ENCODE results near the gene CXorf51A.
"Not testable (repeated sequence)": the region's sequence is repeated elsewhere in the genome, so short reads cannot be mapped to it uniquely, and the experiment has no call there.

CXorf51A gene

GRCh38 chrX:146814644-146815043 is at the start of gene CXorf51A:
CXorf51A (minus strand) TSS chrX:146814744; CDS start chrX:146814723, 21 bp downstream.
- not testable (repeated sequence) for DNase-seq (ENCODE audit: low read depth in 2 of 3, low spot score in 2 of 3)

- no peak for DNase-seq (ENCODE audit: low read depth in 2 of 3, low spot score in 2 of 3)
These were observed 49.0 kb upstream of the CXorf51A start for GRCh38 chrX:146863566-146863965.

GRCh38 chrX:146854281-146854680 is 39.7 kb upstream of the CXorf51A start:
- no peak for DNase-seq (ENCODE audit: low read depth in 2 of 3, low spot score in 2 of 3)

GRCh38 chrX:146831994-146832393 is 17.4 kb upstream of the CXorf51A start:
- no peak for DNase-seq (ENCODE audit: low read depth in 2 of 3, low spot score in 2 of 3)

GRCh38 chrX:146809471-146809870 is 5.1 kb downstream of the CXorf51A start, which contains the start of gene CXorf51B:
CXorf51B (plus strand) TSS chrX:146809771; CDS start chrX:146809792, 21 bp downstream.
- DNase-seq (ENCODE audit: low read depth in 2 of 3, low spot score in 2 of 3), result not testable (repeated sequence)

Data from activated CD8-positive, alpha-beta memory T cell treated with anti-CD3 and anti-CD28 coated beads for 48 hours (primary cell).